Osteoblast (primary cell): Measurements from ENCODE around the gene TTC8. TPM values are rescaled to one million over a fixed set of nuclear protein-coding genes. Genes with fewer than 3 reads are reported as not detected.
A peak's percentile ranks its signal among the peaks of the same experiment; 100 is the strongest.

Source experiments
- DNase-seq: peaks from one replicate; pipeline ENCODE4 v3.0.0; 2011; ENCODE audit warnings: low spot score, mixed read lengths; ENCODE audit not compliant: insufficient read length; ENCODE audit errors: missing footprints
- H2AFZ ChIP-seq: 2 replicates; pipeline ENCODE4 v1.6.0; 2011; ENCODE audit warnings: mild to moderate bottlenecking, low read length
- H3K27ac ChIP-seq: 2 replicates; pipeline ENCODE4 v1.5.1; 2011; ENCODE audit warnings: mild to moderate bottlenecking, low read depth, low read length, moderate library complexity
- H3K27me3 ChIP-seq: 2 replicates; pipeline ENCODE4 v1.6.0; 2012; ENCODE audit warnings: mild to moderate bottlenecking, control low read depth, inconsistent platforms, low read length, moderate library complexity; ENCODE audit not compliant: insufficient read depth
- H3K36me3 ChIP-seq: 2 replicates; pipeline ENCODE4 v1.5.1; 2011; ENCODE audit warnings: mild to moderate bottlenecking, low read length, control low read depth, moderate library complexity; ENCODE audit not compliant: insufficient read depth
- H3K4me1 ChIP-seq: 2 replicates; pipeline ENCODE4 v1.5.1; 2011; ENCODE audit warnings: mild to moderate bottlenecking, low read length, control low read depth, moderate library complexity; ENCODE audit not compliant: insufficient read depth
- H3K4me2 ChIP-seq: 2 replicates; pipeline ENCODE4 v1.6.0; 2011; ENCODE audit warnings: mild to moderate bottlenecking, low read length; ENCODE audit not compliant: insufficient read depth
- H3K4me3 ChIP-seq: fragments of 200-600 bp; sonication (generic); 3 replicates; pipeline ENCODE4 v1.5.1; 2012; ENCODE audit warnings: mild to moderate bottlenecking, low read length, inconsistent platforms; ENCODE audit not compliant: insufficient read depth
- H3K79me2 ChIP-seq: 2 replicates; pipeline ENCODE4 v1.6.0; 2012; ENCODE audit warnings: mild to moderate bottlenecking, low read length, control low read depth, inconsistent platforms; ENCODE audit not compliant: insufficient read depth
- H3K9me3 ChIP-seq: 2 replicates; pipeline ENCODE4 v1.5.1; 2011; ENCODE audit warnings: low read depth, low read length, control low read depth
- H4K20me1 ChIP-seq: 2 replicates; pipeline ENCODE4 v1.6.0; 2012; ENCODE audit warnings: mild to moderate bottlenecking, low read length, control low read depth; ENCODE audit not compliant: insufficient read depth
- total RNA-seq: library from RNA; depleted of rRNA; stranded (reverse); fragments of >200 nt; gene quantifications from 2 replicates; pipeline ENCODE4 v1.2.3, GENCODE V29; 2012
- TF ChIP-seq, protein P1 (sequence below): IDR thresholded peaks from 2 replicates; pipeline ENCODE4 v1.5.1; 2011; ENCODE audit warnings: mild to moderate bottlenecking, low read depth, low read length, moderate library complexity; ENCODE audit errors: extremely low read depth

The TTC8 gene
- total RNA-seq, 1 donor: 30.8 TPM

DNA sequence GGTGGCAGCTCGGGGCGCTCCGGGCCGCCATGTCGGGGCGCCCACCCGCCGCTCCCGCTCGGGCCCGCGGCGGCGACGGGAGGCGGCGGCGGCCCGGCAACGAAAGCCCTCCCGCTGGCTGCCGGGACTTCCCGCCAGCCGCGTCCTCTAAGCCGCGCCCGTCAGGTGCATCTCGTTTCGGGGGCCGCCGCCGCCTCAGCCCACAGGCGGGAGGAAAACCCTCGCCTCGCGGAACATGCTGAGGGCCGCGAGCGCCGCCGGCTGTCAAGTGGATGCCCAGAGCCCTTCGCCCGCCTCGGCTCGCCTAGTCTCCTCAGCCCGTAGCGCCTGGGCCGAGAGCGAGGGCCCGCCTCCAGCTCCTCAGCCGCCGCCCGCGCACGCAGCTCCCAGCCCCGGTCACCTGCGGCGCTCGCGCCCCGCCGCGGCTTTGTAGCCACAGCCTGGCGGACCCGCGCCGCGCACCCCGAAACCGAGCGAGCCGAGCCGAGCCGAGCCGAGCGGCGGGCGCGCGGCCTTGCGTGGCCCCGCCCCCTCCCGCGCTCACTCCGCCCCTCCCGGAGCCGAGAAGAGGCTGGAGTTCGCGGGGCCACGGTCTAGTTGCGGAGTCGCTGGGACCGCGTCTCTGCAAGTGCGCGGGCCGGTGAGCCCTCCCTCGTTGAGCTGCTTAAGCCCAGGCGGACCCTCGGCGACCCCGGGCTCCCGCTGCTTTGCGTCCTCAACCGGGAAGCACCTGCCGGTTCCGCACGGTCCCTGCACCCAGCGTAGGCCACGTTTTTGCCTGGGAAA lies 31.8 kb upstream of the TTC8 start, which contains the start of gene EML5:
Gene EML5, minus strand, starts transcription at position 481 of the 786 bp plus-strand sequence. Its CDS starts 450 bp downstream, at position 31.
- peak within 1 kb of the TSS; percentile 73 for H3K4me3 ChIP-seq
- H2AFZ ChIP-seq: peak within 1 kb of the TSS; percentile 92
- DNase-seq: peak; percentile 93
- no peaks in the 10 kb centered on the region for H3K4me1 ChIP-seq
- peaks cover 30% of the 10 kb centered on the region for H3K27me3 ChIP-seq
- no peaks in the 10 kb centered on the region for H3K36me3 ChIP-seq
- H3K79me2 ChIP-seq: no peaks in the 10 kb centered on the region
- TF ChIP-seq, protein P1, sequence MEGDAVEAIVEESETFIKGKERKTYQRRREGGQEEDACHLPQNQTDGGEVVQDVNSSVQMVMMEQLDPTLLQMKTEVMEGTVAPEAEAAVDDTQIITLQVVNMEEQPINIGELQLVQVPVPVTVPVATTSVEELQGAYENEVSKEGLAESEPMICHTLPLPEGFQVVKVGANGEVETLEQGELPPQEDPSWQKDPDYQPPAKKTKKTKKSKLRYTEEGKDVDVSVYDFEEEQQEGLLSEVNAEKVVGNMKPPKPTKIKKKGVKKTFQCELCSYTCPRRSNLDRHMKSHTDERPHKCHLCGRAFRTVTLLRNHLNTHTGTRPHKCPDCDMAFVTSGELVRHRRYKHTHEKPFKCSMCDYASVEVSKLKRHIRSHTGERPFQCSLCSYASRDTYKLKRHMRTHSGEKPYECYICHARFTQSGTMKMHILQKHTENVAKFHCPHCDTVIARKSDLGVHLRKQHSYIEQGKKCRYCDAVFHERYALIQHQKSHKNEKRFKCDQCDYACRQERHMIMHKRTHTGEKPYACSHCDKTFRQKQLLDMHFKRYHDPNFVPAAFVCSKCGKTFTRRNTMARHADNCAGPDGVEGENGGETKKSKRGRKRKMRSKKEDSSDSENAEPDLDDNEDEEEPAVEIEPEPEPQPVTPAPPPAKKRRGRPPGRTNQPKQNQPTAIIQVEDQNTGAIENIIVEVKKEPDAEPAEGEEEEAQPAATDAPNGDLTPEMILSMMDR: no peak
- H3K9me3 ChIP-seq: no peaks in the 10 kb centered on the region
- peak within 1 kb of the TSS; percentile 89 for H3K4me2 ChIP-seq
- no peak within 1 kb of the TSS for H3K27ac ChIP-seq
- H4K20me1 ChIP-seq: no peaks in the 10 kb centered on the region

DNA sequence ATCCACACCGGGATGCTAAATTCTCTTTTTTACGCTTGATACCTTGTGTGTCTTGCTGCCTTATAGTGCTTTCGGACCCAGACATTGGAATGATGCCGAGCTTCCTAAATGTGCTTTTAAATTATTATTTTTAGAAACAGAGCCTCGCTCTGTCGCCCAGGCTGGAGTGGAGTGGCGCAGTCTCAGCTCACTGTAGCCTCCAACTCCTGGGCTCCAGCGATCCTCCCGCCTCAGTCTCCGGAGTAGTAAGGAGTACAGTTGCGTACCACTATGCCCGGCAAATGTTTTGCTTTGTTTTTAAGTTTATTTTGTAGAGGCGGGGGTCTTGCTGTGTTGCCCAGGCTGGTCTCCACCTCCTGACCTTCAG lies 31.2 kb upstream of the TTC8 start:
- Histone ChIP-seq H3K27ac (no peak overlapping the region), H3K36me3 (no peaks in the 10 kb centered on the region), H3K4me2 (peak overlapping the region; percentile 89), H3K79me2 (no peaks in the 10 kb centered on the region), H3K4me1 (no peaks in the 10 kb centered on the region), H2AFZ (peak overlapping the region; percentile 92), H4K20me1 (no peaks in the 10 kb centered on the region), H3K4me3 (peak overlapping the region; percentile 73), H3K9me3 (no peaks in the 10 kb centered on the region), H3K27me3 (peaks cover 30% of the 10 kb centered on the region)
- TF ChIP-seq, protein P1: no peak
- DNase-seq: no peak

DNA sequence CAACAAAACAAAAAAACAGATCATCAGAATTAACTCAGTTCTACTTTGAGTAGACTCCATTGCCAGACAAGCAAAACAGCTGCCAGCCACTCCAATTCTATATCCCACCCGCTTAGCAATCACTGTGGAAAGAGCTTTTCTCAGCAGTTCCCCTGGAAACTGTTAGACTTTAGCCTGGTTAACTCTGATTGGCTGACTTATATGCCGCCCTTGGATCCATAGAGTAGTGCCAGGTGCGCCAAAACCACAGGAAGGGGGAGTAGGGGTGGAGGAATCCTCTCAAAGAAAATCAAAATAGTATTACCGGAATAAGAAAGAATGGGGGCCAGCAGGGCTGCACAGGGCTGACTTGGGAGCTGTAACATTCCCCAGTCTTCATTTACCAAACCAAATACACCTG lies 26.3 kb upstream of the TTC8 start:
- Histone ChIP-seq H3K4me1 (no peaks in the 10 kb centered on the region), H3K36me3 (no peaks in the 10 kb centered on the region), H3K4me3 (no peak overlapping the region), H3K9me3 (no peaks in the 10 kb centered on the region), H3K27ac (no peak overlapping the region), H3K4me2 (no peak overlapping the region), H3K27me3 (peaks cover 2% of the 10 kb centered on the region), H4K20me1 (no peaks in the 10 kb centered on the region), H2AFZ (no peak overlapping the region), H3K79me2 (no peaks in the 10 kb centered on the region)
- TF ChIP-seq, protein P1: no peak
- no peak for DNase-seq

DNA sequence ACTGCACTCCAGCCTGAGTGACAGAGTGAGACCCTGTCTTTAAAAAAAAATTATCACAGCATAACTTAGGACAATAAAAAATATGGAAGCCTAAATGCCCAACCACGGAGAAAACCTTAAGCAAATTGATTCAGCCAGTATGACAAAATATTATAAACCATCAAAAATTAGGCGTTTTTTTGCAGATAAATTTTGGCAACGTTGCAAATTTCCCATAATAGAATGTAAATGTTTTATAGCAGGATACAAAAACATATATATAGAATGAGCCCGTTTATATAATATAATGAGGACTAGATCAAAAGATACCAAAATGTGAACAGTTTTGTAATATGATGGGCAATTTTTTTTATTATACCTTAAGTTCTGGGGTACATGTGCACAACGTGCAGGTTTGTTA lies 24.9 kb upstream of the TTC8 start:
- Histone ChIP-seq H3K27me3 (no peaks in the 10 kb centered on the region), H3K4me3 (no peak overlapping the region), H3K27ac (no peak overlapping the region), H3K79me2 (no peaks in the 10 kb centered on the region), H3K36me3 (no peaks in the 10 kb centered on the region), H3K4me1 (no peaks in the 10 kb centered on the region), H4K20me1 (no peaks in the 10 kb centered on the region), H3K9me3 (no peaks in the 10 kb centered on the region), H3K4me2 (no peak overlapping the region), H2AFZ (no peak overlapping the region)
- TF ChIP-seq, protein P1: no peak
- DNase-seq: no peak
